Measurements from ENCODE around the gene WWC2.

GRCh38 chr4:183213996-183214395 lies 114.9 kb downstream of the WWC2 start:
- TF ChIP-seq SIN3A (IDR thresholded peaks at IDR 0.05; ENCODE audit: borderline replicate concordance, insufficient read depth, low read depth, low read length) (no peak), CTCF (IDR thresholded peaks at IDR 0.05) (no peak), POLR2AphosphoS5 (IDR thresholded peaks at IDR 0.05; ENCODE audit: low read depth, low read length) (no peak), TCF7L2 (IDR thresholded peaks at IDR 0.05; ENCODE audit: low read depth, low read length) (no peak)
